ENCODE results near the gene LCOR.

GRCh38 chr10:96987141-96987841 lies 155.2 kb downstream of the LCOR start:
- TF ChIP-seq CTCF (IDR thresholded peaks at IDR 0.05) (no peak), POLR2A (IDR thresholded peaks at IDR 0.05) (no peak)

All from Peyer's patch (tissue), 4 donors.